Subcutaneous abdominal adipose tissue (tissue), 5 donors: ENCODE data around the gene OVCH1.
"Not testable (repeated sequence)": the region's sequence is repeated elsewhere in the genome, so short reads cannot be mapped to it uniquely, and the experiment has no call there.

Experiments used
- H3K27ac ChIP-seq: one replicate; pipeline ENCODE4 v1.7.0; 2013; ENCODE audit warnings: low read depth, mild to moderate bottlenecking, inconsistent platforms, low read length, moderate library complexity
- H3K27me3 ChIP-seq, 5 donors: one replicate each; pipeline ENCODE4 v1.7.0; 2013; ENCODE audit warnings: low read length in 5 of 5, inconsistent platforms in 1 of 5; ENCODE audit not compliant: control insufficient read depth in 5 of 5, insufficient read depth in 4 of 5
- H3K36me3 ChIP-seq, 5 donors: one replicate each; pipeline ENCODE4 v1.7.0; 2013; ENCODE audit warnings: low read length in 5 of 5; ENCODE audit not compliant: control insufficient read depth in 5 of 5, insufficient read depth in 5 of 5
- H3K4me1 ChIP-seq, 5 donors: one replicate each; pipeline ENCODE4 v1.7.0; 2013; ENCODE audit warnings: low read length in 5 of 5, mild to moderate bottlenecking in 3 of 5, moderate library complexity in 1 of 5; ENCODE audit not compliant: control insufficient read depth in 5 of 5, insufficient read depth in 5 of 5
- H3K4me3 ChIP-seq, 5 donors: one replicate each; pipeline ENCODE4 v1.7.0; 2013; ENCODE audit warnings: low read length in 5 of 5, low read depth in 1 of 5
- H3K9ac ChIP-seq, 5 donors: one replicate each; pipeline ENCODE4 v1.7.0; 2013; ENCODE audit warnings: low read length in 5 of 5, mild to moderate bottlenecking in 4 of 5, moderate library complexity in 3 of 5
- H3K9me3 ChIP-seq, 5 donors: one replicate each; pipeline ENCODE4 v1.7.0; 2013; ENCODE audit warnings: low read length in 5 of 5; ENCODE audit not compliant: control insufficient read depth in 5 of 5
- donor health status: healthy.
- donor health status: healthy.
- donor health status: healthy.
- donor health status: healthy.
- donor health status: healthy.

OVCH1 gene

DNA sequence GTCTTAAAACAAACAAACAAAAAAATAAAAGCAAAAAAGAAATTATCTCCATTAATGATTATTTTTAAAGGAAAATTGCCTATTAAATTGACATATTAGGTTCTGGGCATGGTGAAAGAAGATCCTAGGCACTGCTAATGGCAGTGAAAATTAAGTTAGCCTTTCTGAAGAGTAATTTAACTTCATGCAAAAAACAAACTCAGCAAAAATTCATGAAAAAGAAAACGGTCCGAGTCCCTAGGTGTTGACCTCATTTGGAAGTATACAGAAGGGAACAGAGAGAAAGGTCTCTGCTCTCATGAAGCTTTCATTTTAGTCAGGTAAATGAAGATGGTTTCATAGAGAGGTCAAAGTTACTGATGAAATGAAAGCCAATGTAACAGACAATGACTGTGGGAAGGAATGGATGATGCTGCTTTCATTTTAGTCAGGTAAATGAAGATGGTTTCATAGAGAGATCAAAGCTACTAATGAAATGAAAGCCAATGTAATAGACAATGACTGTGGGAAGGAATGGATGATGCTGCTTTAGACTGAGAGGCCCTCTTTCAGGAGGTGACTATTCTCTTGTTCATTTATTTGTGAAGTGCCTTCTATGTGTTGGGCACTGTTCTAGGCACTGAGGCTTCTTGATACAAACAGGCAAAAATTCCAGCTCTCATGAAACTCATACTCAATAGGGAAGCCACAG, 50.1 kb downstream of the OVCH1 start:
- Histone ChIP-seq H3K27me3 (no peaks in the 10 kb centered on the region), H3K4me1 (no peaks in the 10 kb centered on the region), H3K4me3 (no peak overlapping the region), H3K27ac (no peak overlapping the region), H3K9ac (no peak overlapping the region), H3K9me3 (no peaks in the 10 kb centered on the region), H3K36me3 (peaks cover 0 to 3% (median 0%) of the 10 kb centered on the region in 5 donors)

- Histone ChIP-seq H3K27me3 (no peaks in the 10 kb centered on the region), H3K9ac (no peak overlapping the region), H3K4me3 (no peak overlapping the region), H3K27ac (no peak overlapping the region), H3K9me3 (peaks cover 0 to 3% (median 0%) of the 10 kb centered on the region in 5 donors), H3K4me1 (no peaks in the 10 kb centered on the region), H3K36me3 (no peaks in the 10 kb centered on the region)
Measured at GRCh38 chr12:29439506-29439905, 58.0 kb downstream of the OVCH1 start.

DNA sequence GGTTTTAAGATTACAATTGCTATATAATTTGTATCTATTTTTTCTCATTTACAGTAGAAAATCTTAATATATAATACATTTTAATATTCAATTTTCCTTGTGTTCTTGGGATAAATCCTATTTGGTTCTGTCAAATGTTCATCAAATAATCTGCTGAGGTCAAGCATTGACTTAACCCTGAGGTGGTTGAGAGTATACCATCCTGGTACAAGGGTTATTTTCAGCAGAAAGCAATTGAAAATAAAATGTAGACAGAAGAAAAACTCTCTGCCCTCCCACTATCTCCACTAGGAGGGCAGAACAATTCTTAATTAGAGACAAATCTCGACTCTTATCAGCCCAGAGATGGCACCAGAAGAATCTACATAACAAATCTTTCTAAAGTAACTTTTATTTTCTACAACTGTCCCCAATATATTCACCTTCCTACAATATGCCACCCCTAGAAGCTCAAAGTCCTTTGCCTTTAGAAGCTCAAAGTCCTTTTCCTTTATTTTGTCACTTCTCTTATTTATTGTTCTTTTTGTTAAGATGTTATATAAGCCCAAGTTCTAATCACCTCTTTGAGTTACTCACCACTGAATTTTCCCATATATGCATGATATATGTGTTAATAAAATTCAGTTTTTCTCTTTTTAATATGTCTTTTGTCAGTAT, 58.6 kb downstream of the OVCH1 start:
- H3K9ac ChIP-seq: no peak overlapping the region
- no peak overlapping the region for H3K27ac ChIP-seq
- peaks cover 0 to 3% (median 0%) of the 10 kb centered on the region in 5 donors for H3K9me3 ChIP-seq
- H3K36me3 ChIP-seq: no peaks in the 10 kb centered on the region
- H3K4me1 ChIP-seq: no peaks in the 10 kb centered on the region
- H3K4me3 ChIP-seq: no peak overlapping the region
- H3K27me3 ChIP-seq: no peaks in the 10 kb centered on the region

GRCh38 chr12:29437575-29437974, 59.9 kb downstream of the OVCH1 start:
- Histone ChIP-seq H3K27ac (no peak overlapping the region), H3K4me1 (no peaks in the 10 kb centered on the region), H3K36me3 (no peaks in the 10 kb centered on the region), H3K27me3 (no peaks in the 10 kb centered on the region), H3K9ac (no peak overlapping the region), H3K9me3 (peaks cover 0 to 3% (median 0%) of the 10 kb centered on the region in 5 donors), H3K4me3 (no peak overlapping the region)

GRCh38 chr12:29436815-29437214, 60.7 kb downstream of the OVCH1 start:
- H3K36me3 ChIP-seq, H3K27ac ChIP-seq, H3K9ac ChIP-seq, H3K9me3 ChIP-seq, H3K4me3 ChIP-seq, H3K4me1 ChIP-seq, H3K27me3 ChIP-seq: not testable (repeated sequence)

- Histone ChIP-seq H3K9ac (no peak overlapping the region), H3K9me3 (no peaks in the 10 kb centered on the region), H3K4me3 (no peak overlapping the region), H3K27me3 (no peaks in the 10 kb centered on the region), H3K36me3 (no peaks in the 10 kb centered on the region), H3K4me1 (peaks cover 0 to 7% (median 0%) of the 10 kb centered on the region in 5 donors), H3K27ac (no peak overlapping the region)
Measured at GRCh38 chr12:29431513-29431912, 66.0 kb downstream of the OVCH1 start.

GRCh38 chr12:29430716-29431044, 66.8 kb downstream of the OVCH1 start:
- H3K9ac ChIP-seq: no peak overlapping the region
- no peaks in the 10 kb centered on the region for H3K27me3 ChIP-seq
- H3K27ac ChIP-seq: no peak overlapping the region
- peaks cover 0 to 7% (median 0%) of the 10 kb centered on the region in 5 donors for H3K4me1 ChIP-seq
- no peaks in the 10 kb centered on the region for H3K9me3 ChIP-seq
- no peak overlapping the region for H3K4me3 ChIP-seq
- no peaks in the 10 kb centered on the region for H3K36me3 ChIP-seq

DNA sequence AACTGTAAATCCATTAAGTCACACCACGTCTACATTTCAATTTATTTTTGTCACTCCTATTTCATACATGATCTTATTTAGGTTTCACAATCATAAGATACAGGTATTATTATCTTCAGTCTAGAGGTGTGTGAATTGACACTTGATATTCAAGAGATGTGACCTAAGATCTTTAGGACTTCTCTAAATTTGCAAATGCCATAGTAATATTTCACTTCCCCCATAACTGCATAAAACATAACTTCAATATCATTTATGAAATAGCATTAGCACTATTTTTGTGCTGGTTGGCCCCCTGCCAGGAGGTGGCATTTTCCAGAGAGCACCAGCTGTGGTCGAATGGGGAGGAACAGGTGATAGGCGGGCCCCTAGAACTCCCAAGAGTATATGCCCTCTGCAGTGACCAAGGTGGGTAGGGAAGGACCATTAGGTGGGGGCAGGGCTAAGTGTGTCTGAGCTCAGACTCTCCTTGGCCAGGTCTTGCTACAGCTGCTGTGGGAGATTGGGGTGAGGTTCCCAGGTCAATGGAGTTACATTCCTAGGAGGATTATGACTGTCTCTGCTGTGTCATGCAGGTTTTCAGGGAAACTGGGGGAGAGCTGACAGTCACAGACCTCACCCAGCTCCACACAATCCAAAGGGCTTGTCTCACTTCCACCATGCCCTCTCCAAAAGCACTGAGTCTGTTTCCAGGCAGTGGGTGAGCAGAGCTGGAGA, 67.3 kb downstream of the OVCH1 start:
- H3K4me1 ChIP-seq: peaks cover 0 to 7% (median 0%) of the 10 kb centered on the region in 5 donors
- H3K36me3 ChIP-seq: no peaks in the 10 kb centered on the region
- no peak overlapping the region for H3K9ac ChIP-seq
- no peak overlapping the region for H3K4me3 ChIP-seq
- H3K27me3 ChIP-seq: no peaks in the 10 kb centered on the region
- no peak overlapping the region for H3K27ac ChIP-seq
- no peaks in the 10 kb centered on the region for H3K9me3 ChIP-seq

GRCh38 chr12:29428633-29429032, 68.9 kb downstream of the OVCH1 start:
- no peak overlapping the region for H3K27ac ChIP-seq
- peaks cover 0 to 7% (median 0%) of the 10 kb centered on the region in 5 donors for H3K4me1 ChIP-seq
- no peaks in the 10 kb centered on the region for H3K9me3 ChIP-seq
- no peak overlapping the region for H3K9ac ChIP-seq
- no peaks in the 10 kb centered on the region for H3K36me3 ChIP-seq
- no peak overlapping the region for H3K4me3 ChIP-seq
- no peaks in the 10 kb centered on the region for H3K27me3 ChIP-seq

- peaks cover 0 to 7% (median 0%) of the 10 kb centered on the region in 5 donors for H3K4me1 ChIP-seq
- no peaks in the 10 kb centered on the region for H3K9me3 ChIP-seq
- no peaks in the 10 kb centered on the region for H3K36me3 ChIP-seq
- H3K27ac ChIP-seq: no peak overlapping the region
- no peaks in the 10 kb centered on the region for H3K27me3 ChIP-seq
- no peak overlapping the region for H3K4me3 ChIP-seq
- H3K9ac ChIP-seq: no peak overlapping the region
Measured at GRCh38 chr12:29427964-29428363, 69.5 kb downstream of the OVCH1 start.
